ENCODE measurements around the gene OR52A1.
"Not testable (repeated sequence)": the region's sequence is repeated elsewhere in the genome, so short reads cannot be mapped to it uniquely, and the experiment has no call there.

Gene OR52A1

DNA sequence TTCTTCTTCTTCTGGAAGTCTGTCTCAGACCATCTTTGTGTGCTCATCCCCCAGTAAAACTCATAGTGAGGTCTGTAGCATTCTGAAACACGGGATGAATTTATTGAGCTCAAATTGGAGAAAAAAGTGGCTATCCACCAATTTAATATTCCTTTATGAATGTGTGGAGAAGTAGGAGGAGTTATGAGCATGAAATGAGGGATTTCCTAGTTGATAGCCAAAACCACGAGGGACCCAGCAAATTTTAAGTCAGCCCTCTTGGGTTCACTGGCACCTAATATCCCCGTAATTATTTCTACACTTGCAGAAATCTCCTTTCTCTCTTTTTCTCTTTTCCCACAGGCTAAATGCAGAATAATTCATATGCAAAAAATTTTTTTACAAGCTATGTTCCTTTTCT lies at the start of gene OR52A1:
TSS of gene OR52A1 (minus strand) at position 101 of the 400 bp plus-strand sequence. CDS start 2,388 bp downstream, outside the sequence.
- DNase-seq, result no peak

DNA sequence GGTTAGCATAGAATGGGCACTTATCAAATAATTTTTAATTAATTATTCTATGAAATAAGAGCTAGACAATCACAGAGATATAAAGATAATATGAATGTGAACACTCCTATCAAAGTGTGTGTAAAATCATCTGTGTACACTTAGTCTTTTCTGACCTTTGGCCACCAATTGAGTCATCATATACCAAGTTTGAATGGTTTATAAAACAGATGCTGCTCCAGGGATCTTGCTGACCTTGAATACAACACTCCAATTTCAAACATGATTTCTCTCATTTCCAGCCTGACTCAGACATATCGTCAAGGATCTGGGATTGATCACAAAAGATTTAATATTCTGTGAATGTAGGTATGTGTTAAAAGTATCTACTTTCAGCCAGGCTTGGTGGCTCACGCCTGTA lies 48.8 kb upstream of the OR52A1 start:
- no peak for DNase-seq

GRCh38 chr11:5200582-5200981 lies 46.0 kb upstream of the OR52A1 start, which contains the start of gene OR51V1:
TSS of gene OR51V1 (minus strand) at chr11:5200682. CDS start at chr11:5200682, 0 bp downstream.
- no peak for DNase-seq

DNA sequence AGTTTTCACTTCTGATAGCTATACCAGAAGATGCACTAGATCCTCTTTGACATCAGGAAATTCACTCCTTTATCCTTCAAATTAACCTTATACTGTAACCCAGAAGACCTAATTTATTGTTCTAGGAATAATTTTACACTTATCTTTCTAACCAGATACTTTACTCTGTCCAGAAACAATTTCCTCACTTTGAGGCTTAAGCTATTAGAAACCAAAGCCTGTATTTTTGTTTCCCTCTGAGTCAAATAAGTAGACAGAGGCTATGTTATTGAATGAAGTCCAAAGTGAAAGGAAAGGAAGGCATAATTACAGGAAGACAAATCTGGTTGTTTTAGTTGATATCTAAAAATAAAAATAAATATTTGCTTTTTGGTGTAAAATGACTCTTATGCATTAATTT lies 43.7 kb upstream of the OR52A1 start:
- DNase-seq, result no peak

DNA sequence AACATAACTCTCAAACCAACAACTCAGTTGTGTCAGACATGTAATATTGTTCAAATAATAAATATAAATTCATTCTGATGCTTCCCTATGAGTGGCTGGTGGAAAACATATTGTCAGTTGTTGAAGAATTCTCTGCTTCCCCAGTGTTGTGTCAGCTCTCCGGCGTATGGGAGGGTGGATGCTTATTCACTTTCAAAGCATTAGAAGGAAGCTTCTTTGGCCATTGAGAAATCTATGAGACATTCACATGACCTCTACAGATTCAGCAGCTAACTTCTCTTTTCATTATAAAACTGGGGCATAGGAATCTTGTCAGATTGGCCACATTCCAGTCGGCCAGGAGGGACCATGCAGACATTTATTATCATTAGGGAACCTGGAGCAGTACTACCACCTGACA lies 43.0 kb upstream of the OR52A1 start:
- DNase-seq, result no peak

- no peak for DNase-seq
Measured at GRCh38 chr11:5196731-5197130, 42.2 kb upstream of the OR52A1 start.

- no peak for DNase-seq
Measured at GRCh38 chr11:5196067-5196466, 41.5 kb upstream of the OR52A1 start.

DNA sequence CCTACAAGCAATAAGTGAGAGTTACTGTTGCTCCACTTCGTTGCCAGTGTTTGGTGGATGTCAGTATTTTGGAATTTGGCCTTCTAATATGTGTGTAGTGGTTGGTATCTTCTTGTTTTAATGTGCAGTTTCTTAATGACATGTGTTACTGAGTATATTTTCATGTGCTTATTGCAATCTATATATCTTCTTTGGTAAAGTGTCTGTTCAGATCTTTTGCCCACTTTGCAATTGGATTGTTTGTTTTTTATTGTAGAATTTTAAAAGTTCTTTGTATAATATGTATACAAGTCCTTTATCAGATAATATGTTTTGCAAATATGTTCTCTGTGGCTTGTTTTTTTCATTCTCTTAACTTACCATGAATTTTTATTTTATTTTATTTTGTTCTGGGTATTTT lies 38.2 kb upstream of the OR52A1 start:
- no peak for DNase-seq

DNA sequence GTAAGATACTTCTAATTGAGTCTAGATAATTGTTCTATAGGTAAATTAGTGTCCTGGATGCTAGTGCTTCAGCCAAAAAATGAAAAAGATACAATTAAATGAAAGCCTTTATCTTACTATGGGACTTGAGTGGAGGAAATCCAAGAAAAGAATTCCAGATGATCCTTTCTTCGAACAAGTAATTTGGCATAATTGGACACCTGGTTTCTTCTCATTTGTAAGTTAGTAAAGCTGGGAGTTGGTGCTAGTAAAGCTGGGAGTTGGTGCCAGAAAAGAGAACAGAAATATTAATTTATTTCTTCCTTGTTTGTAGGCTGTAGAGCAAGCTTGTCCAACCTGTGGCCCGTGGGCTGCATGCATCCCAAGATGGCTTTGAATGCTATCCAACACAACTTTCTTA lies 33.6 kb upstream of the OR52A1 start:
- no peak for DNase-seq

GRCh38 chr11:5178046-5178837 lies 23.7 kb upstream of the OR52A1 start:
- DNase-seq, result no peak

DNA sequence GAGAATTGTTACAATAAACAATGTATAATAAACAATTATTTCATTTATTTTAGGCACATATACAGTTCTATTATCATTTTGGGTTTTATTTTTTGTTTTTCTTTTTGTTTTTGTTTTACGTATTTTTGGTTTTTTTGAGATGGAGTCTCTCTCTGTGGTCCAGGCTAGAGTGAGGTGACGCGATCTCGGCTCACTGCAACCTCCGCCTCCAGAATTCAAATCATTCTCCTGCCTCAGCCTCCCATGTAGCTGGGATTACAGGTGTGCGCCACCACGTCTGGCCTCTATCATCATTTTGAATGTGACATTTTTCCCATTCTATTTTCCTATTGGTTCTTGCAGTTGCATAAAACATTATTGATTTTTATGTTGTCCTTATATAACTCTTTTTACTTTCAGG lies 20.4 kb upstream of the OR52A1 start:
- no peak for DNase-seq

GRCh38 chr11:5171856-5172255 lies 17.3 kb upstream of the OR52A1 start:
- no peak for DNase-seq

- DNase-seq, result not testable (repeated sequence)
Measured at GRCh38 chr11:5165898-5166297, 11.3 kb upstream of the OR52A1 start.

DNA sequence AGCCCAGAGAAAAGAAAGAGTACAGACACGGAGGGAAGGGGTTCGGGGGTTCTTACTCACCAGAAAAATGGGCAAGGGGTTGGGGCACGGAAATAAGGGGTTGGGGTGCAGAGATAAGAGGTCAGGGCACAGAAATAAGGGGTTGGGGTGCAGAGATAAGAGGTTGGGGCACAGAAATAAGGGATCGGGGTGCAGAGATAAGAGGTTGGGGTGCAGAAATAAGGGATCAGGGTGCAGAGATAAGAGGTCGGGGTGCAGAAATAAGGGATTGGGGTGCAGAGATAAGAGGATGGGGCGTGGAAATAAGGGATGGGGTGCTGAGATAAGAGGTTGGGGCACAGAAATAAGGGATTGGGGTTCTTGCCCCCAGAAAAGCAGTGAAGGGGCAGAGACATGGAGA lies 10.2 kb upstream of the OR52A1 start:
- not testable (repeated sequence) for DNase-seq

DNA sequence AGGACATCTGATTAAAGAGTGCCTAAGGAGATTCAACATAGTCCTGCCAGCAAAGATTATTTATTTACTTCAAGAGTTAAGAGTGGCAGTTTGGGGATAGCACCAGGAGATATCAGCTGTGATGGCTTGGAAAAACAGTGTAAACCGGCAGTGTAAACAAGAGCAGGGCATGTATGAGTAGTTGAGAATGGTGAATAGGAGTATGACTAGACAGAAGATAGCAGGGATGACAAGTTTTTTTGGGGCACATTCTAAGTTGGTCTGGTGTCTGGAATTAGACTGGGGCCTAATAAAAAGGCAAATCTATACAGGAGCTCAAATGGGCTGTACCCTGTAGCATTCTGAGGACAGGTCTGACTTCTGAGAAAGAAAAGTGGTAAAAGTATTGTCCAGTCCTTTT lies 6.5 kb upstream of the OR52A1 start:
- DNase-seq, result not testable (repeated sequence)

GRCh38 chr11:5160217-5160616 lies 5.7 kb upstream of the OR52A1 start:
- not testable (repeated sequence) for DNase-seq

- DNase-seq, result no peak
Measured at GRCh38 chr11:5159806-5160205, 5.2 kb upstream of the OR52A1 start.

DNA sequence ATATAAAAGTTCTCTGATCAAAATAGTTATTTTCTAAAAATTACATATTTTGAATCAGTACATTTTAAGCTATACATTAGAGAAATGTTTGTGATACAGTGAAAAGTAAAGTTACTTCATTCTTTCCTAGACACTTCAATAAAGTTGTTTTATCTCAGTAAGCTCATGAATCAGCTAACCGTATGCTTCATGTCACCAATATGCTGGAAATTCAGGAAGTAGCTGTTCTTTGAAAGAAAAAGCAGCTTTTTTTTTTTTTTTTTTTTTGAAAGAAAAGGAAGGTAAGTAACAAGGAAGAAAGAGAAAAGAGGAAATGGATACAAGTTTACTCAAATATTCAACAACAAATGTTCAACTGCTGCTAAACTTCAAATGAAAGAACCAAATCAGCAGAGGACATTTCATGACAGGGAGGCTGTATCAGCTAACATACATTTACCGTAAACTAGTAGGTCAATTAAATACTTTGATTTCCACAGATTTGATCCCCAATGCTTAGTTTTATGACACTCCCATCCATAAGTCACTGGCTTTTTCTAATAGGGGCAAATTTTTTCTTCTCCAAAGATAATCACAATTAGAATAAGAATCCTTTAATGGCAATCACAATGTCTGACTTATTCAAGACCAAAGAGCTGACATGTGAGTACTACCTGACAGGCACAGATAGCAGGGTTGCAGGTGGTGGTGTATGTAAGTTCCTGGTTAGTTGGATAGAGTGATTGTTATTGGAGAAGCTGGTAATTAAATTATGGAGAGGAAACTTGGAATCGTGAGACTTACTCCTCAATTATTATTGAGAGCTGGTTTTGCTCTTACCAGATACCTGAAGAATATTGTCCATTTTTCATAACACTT lies 754 bp downstream of the OR52A1 start:
- DNase-seq, result no peak

- DNase-seq, result no peak
Measured at GRCh38 chr11:5151713-5152153, 2.8 kb downstream of the OR52A1 start.

DNA sequence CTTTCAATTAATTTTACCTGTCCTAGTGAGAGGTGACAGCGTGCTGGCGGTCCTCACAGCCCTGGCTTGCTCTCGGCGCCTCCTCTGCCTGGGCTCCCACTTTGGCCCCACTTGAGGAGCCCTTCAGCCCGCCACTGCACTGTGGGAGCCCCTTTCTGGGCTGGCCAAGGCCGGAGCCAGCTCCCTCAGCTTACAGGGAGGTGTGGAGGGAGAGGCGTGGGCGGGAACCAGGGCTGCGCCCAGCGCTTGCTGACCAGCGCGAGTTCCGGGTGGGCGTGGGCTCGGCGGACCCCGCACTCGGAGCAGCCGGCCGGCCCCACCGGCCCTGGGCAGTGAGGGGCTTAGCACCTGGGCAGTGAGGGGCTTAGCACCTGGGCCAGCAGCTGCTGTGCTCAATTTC lies 10.4 kb downstream of the OR52A1 start:
- DNase-seq, result not testable (repeated sequence)

DNA sequence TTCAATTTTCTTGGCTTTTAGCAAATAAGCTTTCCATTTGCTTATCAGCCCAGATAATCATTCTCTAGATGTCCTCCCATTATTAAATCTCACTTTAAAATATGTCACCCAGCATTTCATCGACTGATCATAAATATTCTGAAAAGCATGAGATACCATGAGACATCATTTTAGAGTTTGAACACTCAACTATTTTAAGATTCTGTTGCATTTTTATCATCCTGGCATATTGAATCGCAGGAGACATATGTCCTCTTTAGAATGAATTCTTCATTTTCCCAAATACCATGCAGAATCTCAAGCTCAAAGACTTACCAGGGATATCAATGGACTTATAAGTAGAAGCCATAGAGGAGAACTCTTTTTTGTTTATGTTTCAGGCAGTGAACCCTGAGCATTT lies 16.6 kb downstream of the OR52A1 start, which contains the start of gene OR52A5:
TSS of gene OR52A5 (minus strand) at position 361 of the 400 bp plus-strand sequence. CDS start 5,714 bp downstream, outside the sequence.
- no peak for DNase-seq

DNA sequence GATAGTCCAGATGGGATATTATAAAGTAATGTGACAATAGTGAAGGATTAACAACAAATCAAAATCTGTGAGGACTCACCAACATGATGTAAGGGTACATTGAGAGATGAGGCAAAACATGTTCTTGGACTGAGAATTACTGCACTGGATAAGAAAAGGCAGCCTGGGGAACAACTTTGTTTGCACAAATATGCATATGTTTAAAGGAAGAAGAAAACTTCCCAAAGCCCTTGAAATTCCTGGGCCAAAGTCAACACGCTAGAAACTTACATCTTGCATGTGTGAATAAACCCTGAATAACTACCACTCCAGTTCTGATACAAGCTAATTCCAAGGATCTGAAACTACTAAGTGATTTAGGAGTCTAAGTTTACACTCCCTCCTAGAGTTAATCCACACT lies 17.5 kb downstream of the OR52A1 start:
- DNase-seq, result no peak

DNA sequence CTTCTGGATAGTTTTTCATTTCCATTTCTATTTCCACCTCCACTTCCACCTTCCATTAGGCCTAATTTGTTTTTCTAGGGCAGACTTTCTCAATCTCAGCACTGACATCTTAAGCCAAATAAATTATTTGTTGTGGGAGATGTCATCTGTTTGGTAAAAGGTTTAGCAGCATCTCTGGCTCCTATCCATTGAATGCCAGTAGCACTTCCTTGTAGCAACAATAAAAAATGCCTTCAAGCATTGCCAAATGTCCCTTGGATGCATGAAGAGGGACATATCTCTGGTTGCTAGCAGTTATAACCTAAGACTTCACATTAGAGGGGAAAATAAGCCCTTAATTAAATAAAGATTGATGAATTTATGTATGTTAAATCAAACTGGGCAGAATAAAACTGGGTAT lies 18.3 kb downstream of the OR52A1 start:
- DNase-seq, result no peak

Measured in NCI-H2227 treated with DMSO at 0.1 percent for 48 hours (cell line).